OCI-LY1 (cell line): Measurements from ENCODE around the gene SMAD6.

ENCODE experiments used
- EZH2 ChIP-seq: fragments of 200-600 bp; sonication (generic), shearing (Covaris generic); IDR thresholded peaks from 2 replicates; pipeline ENCODE4 v1.8.0; 2017; ENCODE audit warnings: borderline replicate concordance, mixed run types, mild to moderate bottlenecking, antibody characterized with exemption, low read length, moderate library complexity, mixed read lengths
- TF ChIP-seq, protein P1 (sequence below): fragments of 200-600 bp; sonication (generic), shearing (Covaris generic); IDR thresholded peaks from 2 replicates; pipeline ENCODE4 v1.5.1; 2017; ENCODE audit warnings: mild to moderate bottlenecking, antibody characterized with exemption, low read length, moderate library complexity, mixed read lengths

DNA sequence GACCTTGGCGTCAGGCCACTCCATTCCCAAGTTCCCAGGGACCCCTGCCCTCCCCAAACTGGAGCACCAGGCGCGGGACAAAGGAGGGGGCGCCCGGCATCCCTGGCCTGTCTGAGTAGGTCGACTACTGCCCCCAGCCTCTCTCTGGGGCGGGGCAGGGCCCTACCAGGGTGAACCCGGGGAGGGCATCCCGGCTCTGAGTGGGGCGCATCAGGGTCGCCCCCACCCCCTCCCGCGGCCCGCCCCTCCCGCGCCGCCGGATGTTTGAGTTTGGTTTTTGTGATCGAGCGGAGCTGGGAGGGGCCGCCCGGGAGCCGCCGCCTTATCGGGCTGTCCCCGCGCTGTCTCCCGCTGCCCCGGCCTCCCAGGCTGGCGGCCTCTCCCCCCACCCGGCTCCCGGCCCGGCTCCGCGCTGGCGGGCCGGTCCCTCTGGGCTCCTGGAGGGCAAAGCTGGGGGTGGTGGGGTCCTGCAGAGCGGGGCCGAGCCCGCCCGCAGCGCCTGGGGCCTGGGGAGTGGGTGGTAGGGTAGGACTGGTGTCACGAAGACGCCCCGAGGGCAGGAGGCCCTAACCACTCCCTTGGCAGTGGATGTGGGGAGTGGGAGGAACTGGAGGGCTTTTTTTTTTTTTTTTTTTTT lies 47.2 kb upstream of the SMAD6 start:
- TF ChIP-seq EZH2: no peak
- TF ChIP-seq, protein P1, sequence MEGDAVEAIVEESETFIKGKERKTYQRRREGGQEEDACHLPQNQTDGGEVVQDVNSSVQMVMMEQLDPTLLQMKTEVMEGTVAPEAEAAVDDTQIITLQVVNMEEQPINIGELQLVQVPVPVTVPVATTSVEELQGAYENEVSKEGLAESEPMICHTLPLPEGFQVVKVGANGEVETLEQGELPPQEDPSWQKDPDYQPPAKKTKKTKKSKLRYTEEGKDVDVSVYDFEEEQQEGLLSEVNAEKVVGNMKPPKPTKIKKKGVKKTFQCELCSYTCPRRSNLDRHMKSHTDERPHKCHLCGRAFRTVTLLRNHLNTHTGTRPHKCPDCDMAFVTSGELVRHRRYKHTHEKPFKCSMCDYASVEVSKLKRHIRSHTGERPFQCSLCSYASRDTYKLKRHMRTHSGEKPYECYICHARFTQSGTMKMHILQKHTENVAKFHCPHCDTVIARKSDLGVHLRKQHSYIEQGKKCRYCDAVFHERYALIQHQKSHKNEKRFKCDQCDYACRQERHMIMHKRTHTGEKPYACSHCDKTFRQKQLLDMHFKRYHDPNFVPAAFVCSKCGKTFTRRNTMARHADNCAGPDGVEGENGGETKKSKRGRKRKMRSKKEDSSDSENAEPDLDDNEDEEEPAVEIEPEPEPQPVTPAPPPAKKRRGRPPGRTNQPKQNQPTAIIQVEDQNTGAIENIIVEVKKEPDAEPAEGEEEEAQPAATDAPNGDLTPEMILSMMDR: no peak
